ENCODE results near the gene PSMC5.

PSMC5 gene

DNA sequence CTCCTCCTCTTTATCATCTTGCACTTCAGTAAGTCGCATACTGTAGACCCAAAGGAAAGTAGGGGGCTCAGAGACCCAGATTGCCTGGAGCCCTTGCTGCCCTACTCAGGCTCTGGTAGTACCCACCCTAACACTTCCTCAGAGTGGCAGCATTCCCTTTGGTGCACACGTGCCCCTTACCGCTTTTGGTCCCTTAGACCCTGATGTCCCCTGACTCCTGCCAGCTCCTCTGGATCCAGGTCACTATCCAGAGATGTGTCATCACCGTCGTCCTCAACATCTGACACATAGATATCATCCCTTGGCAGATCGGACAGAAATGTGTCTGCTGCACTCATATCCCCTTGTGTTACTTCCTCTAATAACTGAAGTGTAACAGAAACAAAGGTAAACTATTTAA is 5.4 kb upstream of the PSMC5 start:
- DNase-seq, result no peak

- DNase-seq, result no peak
These were observed 4.7 kb upstream of the PSMC5 start for GRCh38 chr17:63822537-63822936.

DNA sequence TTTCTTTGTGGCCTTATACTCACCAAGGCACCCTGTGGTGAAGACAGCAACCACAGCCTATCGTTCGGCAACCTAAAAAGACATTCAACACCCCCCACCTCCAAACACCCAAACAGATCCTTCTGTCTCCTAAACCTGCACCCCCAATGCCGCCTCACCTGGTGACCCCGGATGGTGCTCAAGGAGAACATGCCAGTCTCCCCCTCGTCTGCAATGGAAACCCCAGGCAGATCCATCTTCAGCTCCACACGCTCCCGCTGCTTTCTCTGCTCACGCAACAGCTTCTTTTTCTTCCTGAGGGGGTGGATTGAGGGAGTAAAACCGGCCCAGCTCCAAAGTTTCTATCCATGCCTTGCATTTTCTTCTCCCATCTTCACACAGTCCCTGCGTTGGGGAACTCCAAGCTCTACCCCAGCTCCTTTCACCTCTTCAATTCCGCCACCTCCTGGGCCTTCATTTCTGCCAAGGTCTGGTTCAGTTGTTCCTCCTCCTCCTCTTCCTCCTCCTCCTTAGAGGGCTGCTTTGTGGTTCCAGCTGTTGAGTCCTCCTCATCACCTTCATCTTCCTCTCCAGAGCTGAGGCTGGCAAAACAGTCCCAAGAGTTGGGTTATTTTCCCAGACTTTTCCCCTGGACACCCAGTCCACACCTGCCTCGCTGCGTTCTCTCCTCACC is 3.4 kb upstream of the PSMC5 start:
- DNase-seq, result no peak

DNA sequence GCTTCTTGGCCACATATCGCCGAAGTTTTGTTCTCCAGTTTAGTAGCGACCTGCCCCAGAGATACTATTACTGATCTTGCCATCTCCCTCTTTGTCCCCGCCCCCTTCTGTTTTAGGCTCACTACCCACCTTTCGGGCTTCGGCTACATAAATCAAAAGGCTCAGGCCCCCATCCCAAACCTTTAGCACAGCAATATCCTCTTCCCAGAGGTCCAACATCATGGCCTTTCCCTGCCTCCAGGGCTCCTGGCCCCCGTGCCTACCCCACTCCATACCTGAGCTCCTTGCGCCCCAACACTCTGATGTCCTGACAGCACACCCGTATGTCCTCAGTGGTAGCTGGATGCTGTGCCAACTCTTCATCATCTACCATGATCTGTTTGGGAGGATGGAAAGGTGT is 2.9 kb upstream of the PSMC5 start:
- no peak for DNase-seq

GRCh38 chr17:63826468-63827001 is 696 bp upstream of the PSMC5 start:
- no peak for DNase-seq

DNA sequence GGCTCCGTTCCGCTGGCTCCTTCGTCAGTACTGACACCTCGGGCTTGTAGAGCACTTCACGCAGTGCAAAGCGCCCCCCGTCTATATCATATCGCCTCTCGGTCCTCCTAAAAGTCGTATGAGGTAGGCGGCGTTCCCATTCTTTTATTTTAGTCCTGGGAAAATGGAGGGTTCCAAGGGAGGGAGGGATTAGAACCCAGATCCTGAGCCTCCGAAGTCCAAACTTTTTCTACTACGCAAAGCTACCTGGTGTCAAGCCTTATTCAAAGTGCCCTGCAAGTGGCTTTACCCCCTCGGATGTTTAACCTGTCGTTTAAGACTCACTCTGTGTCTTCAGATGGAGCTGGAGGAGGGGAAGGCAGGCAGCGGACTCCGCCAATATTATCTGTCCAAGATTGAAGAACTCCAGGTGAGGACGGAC is 580 bp downstream of the PSMC5 start:
- DNase-seq, result no peak

DNA sequence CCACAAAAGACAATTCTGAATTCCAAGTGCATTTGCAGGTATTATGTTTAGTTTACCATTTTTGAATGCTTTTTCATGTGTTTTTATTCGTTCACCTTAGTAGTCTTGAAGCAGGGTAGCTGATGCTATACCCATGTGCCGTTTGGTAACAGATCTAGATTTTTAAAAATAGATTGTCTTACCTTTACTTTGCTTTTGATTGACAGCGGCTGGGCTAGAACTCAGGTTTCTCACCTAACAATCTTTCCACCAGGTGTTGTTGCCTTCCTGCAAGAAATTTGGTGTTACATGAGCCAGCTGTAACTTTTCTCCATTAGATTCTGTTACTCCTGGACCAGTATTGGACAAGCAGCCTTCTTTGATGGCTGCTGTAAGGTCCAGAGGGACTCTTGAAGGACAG is 1.7 kb downstream of the PSMC5 start:
- no peak for DNase-seq

- DNase-seq, result no peak
These were observed 3.0 kb downstream of the PSMC5 start for GRCh38 chr17:63830278-63830677.

- DNase-seq, result no peak
These were observed 3.8 kb downstream of the PSMC5 start for GRCh38 chr17:63830904-63831491.

DNA sequence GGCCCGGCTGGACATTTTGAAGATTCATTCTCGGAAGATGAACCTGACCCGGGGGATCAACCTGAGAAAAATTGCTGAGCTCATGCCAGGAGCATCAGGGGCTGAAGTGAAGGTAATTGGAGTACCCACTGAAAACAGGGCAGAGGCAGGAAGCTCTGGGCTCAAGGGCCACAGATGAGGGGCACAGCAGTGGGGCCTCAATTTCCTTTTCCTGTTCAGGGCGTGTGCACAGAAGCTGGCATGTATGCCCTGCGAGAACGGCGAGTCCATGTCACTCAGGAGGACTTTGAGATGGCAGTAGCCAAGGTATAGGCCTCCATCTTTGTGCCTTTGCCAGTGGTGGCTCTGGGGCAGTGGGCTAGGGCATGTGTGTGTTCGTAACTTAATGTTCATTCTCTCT is 4.3 kb downstream of the PSMC5 start:
- no peak for DNase-seq

GRCh38 chr17:63832014-63832413 is 4.8 kb downstream of the PSMC5 start:
- no peak for DNase-seq

DNA sequence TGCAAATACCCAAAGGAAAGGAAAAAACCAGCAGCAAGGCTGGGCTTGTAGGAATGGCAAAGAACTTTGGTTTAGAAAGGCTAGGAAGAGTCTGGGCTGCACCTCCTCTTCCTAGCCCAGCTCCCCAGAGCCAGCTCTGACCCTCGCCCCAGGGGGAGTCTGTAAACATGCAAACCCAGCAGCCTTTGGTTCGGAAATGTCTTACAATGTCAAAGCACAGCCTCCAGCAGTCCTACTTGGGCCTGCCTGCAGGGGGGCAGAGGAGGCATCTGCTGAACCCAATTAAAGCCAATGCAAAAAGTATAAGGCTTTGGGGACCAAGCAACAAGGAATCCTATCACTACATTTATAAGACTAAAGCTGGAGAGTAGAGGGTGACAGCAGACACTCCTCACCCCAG is 5.2 kb downstream of the PSMC5 start:
- no peak for DNase-seq

GRCh38 chr17:63833026-63833740 is 6.0 kb downstream of the PSMC5 start:
- no peak for DNase-seq

DNA sequence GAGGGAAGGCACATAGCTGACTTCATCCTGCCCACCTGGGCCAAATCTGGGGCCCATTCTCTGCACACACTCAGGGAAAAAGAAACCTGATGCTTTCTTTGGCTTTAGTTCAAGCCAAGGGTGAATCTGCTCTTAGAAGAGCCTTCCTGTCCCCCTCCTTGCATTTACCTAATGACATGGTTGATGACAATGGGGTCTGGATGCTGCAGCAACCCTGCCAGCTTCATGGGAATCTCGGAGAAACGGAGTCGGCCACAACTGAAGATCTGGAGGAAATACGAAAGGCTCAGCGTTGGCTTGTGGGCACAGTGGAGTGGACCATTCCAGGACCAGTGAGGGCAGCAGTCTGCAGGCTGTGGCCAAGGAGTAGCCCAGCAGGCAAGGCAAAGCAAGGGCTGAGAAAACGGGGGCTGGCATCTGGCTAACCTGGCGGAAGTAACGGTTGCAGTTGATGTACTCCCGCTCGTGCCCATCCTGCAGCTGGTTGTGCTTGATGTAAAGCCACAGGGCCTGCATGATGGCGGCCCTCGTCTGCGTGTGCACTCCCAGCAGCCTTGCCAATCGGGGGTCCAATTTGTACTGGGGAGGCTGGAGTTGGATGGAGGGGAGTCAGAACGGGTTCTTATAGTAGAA is 6.6 kb downstream of the PSMC5 start:
- no peak for DNase-seq

DNA sequence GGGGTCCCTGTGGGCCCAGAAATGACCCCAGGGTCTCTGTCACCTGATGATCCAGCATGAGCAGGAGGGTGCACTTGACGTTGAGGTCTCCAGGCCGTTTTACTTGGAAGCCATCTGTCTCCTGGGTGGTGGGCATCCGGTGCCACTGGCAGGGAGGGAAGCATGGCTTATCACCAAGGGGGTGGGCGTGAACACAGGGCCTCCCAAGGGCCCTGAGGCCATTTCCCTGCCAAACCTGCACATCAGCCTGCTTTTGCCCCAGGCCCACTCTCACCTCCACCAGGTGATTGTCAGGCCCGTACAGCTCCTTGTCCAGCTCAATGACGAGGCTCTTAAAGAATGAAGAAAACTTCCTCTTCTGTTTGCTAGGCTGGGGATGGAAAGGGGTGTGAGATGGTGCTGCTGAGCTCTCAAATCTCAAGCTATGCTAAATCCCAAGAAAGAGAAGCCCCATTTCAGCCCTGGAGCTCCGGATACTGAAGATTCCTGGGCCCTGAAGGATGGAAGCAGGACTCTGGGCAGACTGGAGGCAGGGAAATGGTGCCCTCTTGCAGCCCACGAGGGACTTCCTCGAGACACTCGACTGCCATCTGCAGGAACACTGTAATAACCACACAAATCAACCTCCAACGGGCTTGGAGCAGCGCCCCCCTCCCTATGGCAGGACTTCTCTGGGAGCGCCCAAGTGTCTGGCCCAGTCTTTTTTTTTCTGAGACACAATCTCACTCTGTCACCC is 7.4 kb downstream of the PSMC5 start:
- no peak for DNase-seq

DNA sequence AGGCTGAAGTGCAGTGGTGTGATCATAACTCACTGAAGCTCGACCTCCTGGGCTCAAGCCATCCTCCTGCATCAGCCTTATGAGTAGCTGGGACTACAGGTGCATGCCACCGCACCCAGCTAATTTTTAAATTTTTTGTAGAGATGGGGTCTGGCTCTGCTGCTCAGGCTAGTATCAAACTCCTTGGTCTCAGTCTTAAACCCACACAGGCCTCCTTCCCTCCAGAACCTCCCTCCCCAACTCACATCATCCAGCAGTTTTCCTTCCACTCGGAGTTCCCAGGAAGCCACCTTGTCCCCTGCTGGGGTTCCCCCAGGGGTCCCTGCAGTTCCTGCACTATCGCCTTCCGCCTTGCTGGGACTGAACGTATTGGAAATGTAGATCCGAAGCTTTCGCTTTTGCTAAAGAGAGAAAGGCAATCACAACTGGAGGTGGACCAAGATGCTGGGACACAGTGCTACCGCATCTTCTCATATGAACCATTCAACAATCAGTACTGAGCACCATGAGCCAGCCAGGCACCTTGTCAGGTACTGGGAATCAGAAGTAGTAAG is 8.0 kb downstream of the PSMC5 start:
- no peak for DNase-seq

DNA sequence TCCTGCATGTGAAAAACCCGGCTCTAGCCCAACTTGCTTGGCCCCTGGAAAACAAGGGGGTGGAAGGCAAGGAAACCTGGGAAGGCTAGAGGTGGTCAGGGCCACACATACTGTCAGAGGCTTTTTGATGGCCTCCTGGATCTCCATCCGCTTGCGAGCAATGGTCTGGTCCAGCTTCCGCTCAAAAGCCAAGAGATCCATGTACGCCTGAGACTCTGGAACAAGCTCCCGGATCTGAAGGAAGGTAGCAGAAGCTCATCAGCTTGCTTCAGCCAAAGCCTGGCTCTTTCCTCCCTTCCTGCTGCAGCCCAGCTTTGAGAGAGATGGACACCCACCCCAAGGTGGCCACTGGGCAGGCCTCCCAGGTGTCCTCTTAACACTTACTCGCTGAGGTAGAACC is 9.6 kb downstream of the PSMC5 start:
- DNase-seq, result no peak

DNA sequence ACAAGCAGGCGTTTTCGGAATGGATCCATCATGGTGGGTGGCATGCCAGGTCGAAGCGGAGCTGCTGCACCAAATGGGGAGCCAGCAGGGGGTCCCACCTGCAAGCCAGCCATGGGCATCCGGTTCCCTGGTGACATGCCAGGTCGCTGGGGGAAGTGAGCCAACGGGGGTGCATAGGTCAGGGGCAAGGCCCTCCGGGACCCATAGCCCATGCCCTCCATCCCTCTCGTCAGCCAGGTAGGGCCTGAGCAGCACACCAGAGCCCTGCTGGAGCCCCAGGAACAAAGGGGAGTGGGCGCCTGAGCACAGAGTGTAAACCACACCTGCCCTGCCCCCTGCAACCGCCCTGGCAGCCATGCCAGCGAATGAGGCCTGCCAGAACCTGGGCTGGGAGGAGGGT is 10.2 kb downstream of the PSMC5 start:
- no peak for DNase-seq

- DNase-seq, result no peak
These were observed 10.8 kb downstream of the PSMC5 start for GRCh38 chr17:63837962-63838600.

DNA sequence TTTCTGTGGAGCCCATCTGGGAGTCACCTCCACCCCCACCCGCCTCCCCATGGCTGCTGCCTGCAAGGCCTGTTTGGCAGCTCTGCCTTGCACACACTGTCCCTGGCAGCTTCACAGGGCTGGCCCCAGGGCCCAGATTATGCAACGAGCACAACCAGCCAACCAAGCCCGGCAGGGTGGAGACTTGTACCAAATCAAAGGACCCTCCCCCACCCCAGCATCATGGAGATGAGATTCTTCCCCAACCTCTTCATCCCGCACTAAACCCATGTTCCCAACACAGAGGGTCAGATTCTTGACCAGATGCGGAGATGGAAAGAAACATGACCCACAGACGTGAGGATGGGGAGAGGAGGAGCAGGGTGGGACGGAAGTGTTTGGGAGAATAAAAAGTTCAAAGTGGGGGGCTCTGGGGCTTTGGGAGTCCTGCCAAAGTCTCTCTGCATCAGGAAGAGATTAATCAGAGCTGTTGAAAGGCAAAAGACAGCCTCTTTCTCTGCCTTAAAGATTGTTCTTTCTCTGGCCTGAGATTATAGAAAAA is 11.5 kb downstream of the PSMC5 start:
- no peak for DNase-seq

DNA sequence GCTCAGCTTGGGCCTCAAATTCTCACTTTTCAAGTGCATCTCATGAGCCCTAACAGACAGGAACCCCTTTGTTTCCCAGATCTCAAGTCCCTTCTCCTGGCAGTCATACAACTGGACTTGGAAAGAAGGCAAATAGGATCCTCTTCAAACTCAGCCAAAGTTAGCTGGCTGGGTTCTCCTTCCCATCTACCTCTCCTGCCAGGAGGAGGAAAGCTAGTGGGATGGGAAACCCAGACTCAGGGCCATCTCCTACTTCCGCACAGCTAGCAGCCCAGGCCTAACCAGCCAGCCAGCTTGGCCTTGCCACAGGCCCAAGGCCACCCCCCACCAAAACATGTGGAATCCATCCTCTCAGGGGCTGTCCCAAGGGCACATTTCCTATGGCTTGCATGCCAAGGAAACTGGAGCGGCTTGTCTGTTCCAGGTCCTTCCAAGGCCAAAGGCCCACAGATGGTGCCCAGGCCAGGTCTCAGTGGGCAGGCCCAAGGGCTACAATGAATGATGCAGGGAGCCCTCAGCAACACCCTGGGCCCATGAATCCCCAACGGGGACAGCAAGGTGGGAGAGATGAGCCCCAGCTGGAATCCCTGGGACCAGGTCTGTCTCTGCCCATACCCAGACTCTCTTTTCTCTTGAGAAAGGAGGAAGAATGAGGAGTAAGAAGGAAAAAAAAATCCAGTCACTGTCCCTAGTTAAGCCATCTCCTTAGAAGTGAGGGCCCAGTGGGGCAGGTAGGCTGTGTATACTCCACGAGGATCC is 13.5 kb downstream of the PSMC5 start:
- DNase-seq, result no peak

All from activated CD4-positive, CD25-positive, alpha-beta regulatory T cell treated with anti-CD3 and anti-CD28 coated beads, Interleukin-2, amount 50 U/mL, for 72 hours (primary cell).